GM21737 (cell line): Measurements from ENCODE around the gene SPATA31E1.
"Not testable (repeated sequence)": the region's sequence is repeated elsewhere in the genome, so short reads cannot be mapped to it uniquely, and the experiment has no call there.

Experiments
- ATAC-seq: cut with Tn5 transposase; IDR thresholded peaks from one replicate; pipeline ENCODE4 v1.9.1; 2021; ENCODE audit warnings: mild to moderate bottlenecking, moderate library complexity; ENCODE audit not compliant: unreplicated experiment

SPATA31E1 gene

GRCh38 chr9:87884578-87885459 lies 2.1 kb downstream of the SPATA31E1 start:
- ATAC-seq: no peak

DNA sequence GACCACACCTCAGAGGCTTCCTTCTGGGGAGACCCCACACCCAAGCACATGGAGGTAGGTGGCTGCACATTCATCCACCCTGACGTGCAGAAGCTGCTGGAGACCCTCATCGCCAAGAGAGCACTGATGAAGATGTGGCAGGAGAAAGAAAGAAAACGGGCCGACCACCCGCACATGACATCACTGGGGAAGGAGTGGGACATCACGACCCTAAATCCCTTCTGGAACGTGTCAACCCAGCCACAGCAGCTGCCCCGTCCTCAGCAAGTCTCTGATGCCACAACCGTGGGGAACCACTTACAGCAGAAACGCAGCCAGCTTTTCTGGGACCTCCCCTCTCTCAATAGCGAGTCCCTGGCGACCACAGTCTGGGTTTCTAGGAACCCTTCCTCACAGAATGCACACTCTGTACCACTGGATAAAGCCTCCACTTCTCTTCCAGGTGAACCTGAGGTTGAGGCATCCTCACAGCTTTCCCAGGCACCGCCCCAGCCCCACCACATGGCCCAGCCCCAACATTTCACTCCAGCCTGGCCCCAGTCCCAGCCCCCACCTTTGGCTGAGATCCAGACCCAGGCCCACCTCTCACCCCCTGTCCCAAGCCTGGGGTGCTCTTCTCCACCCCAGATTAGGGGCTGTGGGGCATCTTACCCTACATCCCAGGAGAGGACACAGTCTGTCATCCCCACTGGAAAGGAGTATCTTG lies 3.0 kb downstream of the SPATA31E1 start:
- no peak for ATAC-seq

- no peak for ATAC-seq
Observed at GRCh38 chr9:87886210-87886932, 3.7 kb downstream of the SPATA31E1 start.

DNA sequence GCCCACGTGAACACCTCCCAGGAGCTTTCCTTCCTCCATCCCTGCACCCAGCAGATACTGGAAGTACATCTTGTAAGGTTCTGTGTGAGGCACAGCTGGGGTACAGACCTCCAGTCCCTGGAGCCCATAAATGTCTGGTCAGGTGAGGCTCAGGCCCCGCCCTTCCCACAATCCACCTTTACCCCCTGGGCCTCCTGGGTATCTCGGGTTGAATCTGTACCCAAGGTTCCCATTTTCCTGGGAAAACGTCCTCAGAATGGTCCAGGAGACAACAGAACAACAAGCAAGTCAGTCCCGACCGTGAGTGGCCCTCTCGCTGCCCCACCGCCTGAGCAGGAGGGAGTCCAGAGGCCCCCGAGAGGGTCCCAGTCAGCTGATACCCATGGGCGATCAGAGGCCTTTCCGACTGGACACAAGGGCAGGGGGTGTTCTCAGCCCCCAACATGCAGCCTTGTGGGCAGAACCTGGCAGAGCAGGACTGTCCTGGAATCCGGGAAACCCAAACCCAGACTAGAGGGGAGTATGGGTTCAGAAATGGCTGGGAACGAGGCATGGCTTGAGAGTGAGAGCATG lies 4.3 kb downstream of the SPATA31E1 start:
- ATAC-seq: no peak

DNA sequence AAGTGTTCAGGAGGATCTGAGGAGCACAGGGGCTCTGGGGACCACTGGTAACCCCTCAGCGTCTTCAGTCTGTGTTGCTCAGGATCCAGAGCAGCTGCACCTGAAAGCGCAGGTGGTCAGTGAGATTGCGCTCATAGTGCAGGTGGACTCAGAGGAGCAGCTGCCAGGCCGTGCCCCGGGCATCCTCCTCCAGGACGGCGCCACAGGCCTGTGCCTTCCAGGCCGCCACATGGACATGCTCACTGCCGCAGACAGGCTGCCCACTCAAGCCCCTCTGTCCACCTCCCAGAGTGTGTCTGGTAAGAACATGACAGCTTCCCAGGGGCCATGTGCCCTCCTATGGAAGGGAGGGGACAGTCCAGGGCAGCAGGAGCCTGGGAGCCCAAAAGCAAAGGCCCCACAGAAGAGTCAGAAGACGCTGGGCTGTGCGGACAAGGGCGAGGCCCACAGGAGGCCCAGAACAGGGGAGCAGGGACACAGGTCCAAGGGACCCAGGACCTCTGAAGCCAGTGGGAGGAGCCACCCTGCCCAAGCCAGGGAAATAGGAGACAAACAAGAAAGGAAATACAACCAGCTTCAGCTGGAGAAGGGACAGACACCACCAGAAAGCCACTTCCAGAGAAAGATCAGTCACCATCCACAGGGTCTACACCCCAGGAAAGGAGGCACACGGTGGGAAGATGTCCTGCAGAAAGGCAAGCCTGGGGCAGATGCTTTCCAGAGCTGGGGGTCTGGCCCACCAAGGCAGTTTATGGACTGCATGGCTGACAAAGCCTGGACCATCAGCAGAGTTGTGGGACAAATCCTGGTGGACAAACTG lies 5.2 kb downstream of the SPATA31E1 start:
- no peak for ATAC-seq

- ATAC-seq: no peak
Observed at GRCh38 chr9:87888501-87888900, 5.8 kb downstream of the SPATA31E1 start.

DNA sequence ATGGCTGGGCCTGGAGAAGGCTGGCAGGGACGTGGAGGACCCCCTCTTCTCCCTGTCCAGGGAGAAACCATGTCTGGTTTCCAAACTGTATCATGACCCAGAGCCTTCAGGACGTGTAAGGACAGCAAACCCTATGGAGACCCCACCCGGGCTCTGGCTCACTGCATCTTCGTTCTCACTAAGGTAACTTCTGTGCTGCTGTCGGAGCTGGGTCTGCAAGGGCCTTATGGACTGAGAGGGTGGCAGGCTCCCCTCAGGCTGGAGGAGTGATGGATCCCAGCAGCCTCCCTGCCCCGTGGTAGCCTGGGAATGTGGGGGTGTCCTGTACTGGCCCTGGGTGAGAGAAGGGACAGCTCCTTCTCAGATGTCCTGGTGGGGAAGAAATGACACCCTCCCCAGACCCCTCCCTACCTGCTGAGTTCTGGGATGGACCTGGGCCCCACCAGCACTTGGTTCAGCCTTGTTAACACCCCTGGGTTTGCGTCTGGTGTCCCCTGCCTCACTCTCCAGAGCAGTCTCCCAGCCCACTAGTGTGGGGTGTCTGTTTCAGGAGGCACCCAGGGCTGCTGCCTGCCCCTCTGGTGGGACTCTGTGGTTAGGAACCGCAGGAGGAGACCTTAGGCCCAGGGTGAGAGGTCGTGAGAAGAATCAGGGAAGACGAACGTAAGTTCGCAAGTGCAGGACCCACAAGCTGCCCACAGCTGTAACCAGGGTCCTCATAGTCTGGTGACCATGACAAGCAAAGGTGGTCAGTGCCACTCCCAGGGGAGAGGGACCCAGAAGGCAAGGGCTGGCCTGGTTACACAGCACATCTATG lies 6.6 kb downstream of the SPATA31E1 start:
- ATAC-seq: no peak

- no peak for ATAC-seq
Observed at GRCh38 chr9:87889882-87890252, 7.2 kb downstream of the SPATA31E1 start.

GRCh38 chr9:87890837-87891236 lies 8.2 kb downstream of the SPATA31E1 start:
- ATAC-seq: no peak

DNA sequence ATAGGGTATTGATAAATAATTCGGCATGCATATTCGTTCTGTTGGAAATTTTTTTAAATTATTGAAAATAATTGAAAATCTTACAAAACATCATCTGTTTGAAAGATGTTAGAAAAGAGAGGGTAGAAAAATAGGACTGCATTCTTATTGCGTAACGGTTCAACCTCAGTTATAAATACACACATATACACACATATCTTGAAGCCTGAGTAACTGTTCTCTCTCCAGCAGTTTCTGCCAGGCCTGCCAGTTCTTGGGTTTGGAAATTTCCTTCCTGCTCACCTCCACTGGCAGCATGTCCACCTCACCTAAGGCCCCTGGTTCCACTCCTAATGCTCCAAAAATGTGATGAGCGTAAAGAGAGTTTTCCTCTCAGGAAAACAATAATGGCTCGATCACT lies 9.1 kb downstream of the SPATA31E1 start:
- ATAC-seq: no peak

GRCh38 chr9:87892956-87893355 lies 10.3 kb downstream of the SPATA31E1 start:
- ATAC-seq: no peak

DNA sequence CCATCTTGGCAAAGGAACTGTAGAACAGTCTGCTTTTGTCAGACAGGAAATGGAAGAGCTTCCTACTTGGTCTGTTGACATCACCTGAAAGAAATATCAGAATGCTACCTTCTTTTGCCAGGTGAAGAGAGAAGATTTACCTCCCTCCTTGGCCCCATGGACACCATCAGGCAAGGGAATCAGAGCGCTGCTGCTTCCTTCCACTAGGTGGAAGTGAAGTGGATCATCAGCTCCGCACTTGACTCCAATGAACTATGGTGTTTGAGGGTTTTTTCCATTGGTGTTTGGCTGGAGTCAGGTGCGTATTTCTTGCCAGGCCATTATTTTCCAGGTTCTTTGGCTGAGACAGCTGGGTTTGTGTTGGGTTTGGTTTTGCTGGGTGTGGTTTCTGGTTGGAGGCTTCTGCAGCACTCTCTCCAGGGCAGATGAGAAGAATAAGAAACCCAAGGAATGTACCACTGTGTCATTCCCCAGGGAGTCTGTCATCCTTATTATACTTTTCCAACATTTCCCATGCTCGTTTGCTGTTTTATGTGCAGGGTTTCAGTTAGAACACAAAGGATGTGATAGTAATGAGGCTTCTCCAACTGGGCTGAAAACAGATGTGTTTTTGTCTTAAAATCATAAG lies 12.4 kb downstream of the SPATA31E1 start:
- ATAC-seq: no peak

- no peak for ATAC-seq
Observed at GRCh38 chr9:87896891-87897290, 14.2 kb downstream of the SPATA31E1 start.

GRCh38 chr9:87898151-87898550 lies 15.5 kb downstream of the SPATA31E1 start:
- no peak for ATAC-seq

DNA sequence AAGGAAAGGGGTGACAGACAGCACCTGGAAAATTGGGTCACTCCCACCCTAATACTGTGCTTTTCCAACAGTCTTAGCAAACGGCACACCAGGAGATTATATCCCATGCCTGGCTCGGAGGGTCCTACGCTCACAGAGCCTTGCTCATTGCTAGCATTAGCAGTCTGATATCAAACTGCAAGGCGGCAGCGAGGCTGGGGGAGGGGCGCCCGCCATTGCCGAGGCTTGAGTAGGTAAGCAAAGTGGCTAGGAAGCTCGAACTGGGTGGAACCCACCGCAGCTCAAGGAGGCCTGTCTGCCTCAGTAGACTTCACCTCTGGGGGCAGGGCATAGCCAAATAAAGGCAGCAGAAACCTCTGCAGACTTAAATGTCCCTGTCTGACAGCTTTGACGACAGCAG lies 19.7 kb downstream of the SPATA31E1 start:
- ATAC-seq: not testable (repeated sequence)

DNA sequence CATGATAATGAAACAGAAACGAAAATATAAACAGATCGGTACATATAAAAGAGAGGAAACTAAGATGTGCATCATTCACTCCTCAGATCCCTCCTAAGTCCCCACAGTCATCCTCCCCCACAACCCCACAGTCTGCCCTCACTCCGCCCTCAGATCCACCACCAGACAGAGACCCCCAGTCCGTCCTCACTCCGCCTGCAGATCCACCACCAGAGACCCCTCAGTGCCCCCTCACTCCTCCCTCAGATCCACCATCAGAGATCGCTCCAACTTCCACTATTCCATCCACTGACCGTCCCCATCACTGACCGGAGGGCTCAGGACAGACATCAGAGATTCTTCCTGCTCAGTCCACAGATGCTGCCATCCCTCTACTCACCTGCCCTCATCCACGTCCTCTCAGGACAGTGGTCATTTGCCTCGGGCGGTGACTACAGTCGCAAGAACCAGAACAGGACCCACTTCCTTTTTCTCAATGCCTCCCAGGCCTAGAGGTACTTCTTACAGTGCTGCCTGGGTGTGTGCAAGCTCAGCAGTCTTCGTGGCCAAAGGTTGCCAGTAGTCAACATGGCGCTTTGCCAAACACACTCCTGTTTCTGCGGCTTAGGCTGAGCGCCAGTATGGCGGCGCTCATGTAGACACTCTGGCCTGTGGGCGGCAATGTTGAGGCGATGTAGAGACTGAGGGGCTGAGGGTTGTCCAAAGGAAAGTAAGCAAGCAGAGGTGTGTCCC lies 26.8 kb downstream of the SPATA31E1 start:
- no peak for ATAC-seq

- no peak for ATAC-seq
Observed at GRCh38 chr9:87910821-87911220, 28.1 kb downstream of the SPATA31E1 start.

DNA sequence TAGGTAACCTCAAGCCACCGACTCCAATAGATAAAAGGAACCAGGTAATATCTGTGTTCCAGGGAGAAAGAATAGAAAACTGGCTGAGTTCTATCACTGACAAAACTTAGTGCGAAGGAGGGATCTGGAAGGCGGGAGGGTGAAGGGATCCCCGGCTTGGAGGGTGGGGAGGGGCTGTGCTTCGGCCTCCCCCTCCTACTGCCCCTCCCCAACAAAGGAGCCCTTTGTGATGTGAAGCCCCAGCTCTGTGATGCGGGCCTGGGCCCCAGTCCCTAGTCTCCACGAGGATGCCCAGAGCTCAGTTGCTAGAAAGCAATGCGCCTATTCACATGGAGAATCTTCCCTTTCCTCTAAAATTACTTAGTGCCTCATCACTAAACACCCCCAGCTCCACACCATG lies 35.0 kb downstream of the SPATA31E1 start, which contains the start of gene SPATA31C1:
Gene SPATA31C1, plus strand, starts transcription at position 301 of the 400 bp plus-strand sequence.
- ATAC-seq: not testable (repeated sequence)
